Subcutaneous adipose tissue (tissue), 4 donors: ENCODE results near the gene GMDS. TPM values are rescaled to one million over a fixed set of nuclear protein-coding genes. Genes with fewer than 3 reads are reported as not detected.

Source experiments
- total RNA-seq, 4 donors: library from RNA; depleted of rRNA; stranded (reverse); fragments of >200 nt; gene quantifications; one replicate each; pipeline ENCODE4 v1.1.0, GENCODE V29; 2016
- TF ChIP-seq, protein P1 (sequence below): fragments of 450-650 bp; IDR thresholded peaks from one replicate; pipeline ENCODE4 v1.5.1; 2016; ENCODE audit warnings: low read depth, mild to moderate bottlenecking, control low read depth, antibody characterized with exemption, moderate library complexity

GMDS gene
- total RNA-seq, 4 donors from 2014 or later, result 10.1 to 17.3 (median 13.9) TPM

GRCh38 chr6:1620504-1621069, 624.8 kb downstream of the GMDS start:
- TF ChIP-seq, protein P1, sequence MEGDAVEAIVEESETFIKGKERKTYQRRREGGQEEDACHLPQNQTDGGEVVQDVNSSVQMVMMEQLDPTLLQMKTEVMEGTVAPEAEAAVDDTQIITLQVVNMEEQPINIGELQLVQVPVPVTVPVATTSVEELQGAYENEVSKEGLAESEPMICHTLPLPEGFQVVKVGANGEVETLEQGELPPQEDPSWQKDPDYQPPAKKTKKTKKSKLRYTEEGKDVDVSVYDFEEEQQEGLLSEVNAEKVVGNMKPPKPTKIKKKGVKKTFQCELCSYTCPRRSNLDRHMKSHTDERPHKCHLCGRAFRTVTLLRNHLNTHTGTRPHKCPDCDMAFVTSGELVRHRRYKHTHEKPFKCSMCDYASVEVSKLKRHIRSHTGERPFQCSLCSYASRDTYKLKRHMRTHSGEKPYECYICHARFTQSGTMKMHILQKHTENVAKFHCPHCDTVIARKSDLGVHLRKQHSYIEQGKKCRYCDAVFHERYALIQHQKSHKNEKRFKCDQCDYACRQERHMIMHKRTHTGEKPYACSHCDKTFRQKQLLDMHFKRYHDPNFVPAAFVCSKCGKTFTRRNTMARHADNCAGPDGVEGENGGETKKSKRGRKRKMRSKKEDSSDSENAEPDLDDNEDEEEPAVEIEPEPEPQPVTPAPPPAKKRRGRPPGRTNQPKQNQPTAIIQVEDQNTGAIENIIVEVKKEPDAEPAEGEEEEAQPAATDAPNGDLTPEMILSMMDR, result no peak

DNA sequence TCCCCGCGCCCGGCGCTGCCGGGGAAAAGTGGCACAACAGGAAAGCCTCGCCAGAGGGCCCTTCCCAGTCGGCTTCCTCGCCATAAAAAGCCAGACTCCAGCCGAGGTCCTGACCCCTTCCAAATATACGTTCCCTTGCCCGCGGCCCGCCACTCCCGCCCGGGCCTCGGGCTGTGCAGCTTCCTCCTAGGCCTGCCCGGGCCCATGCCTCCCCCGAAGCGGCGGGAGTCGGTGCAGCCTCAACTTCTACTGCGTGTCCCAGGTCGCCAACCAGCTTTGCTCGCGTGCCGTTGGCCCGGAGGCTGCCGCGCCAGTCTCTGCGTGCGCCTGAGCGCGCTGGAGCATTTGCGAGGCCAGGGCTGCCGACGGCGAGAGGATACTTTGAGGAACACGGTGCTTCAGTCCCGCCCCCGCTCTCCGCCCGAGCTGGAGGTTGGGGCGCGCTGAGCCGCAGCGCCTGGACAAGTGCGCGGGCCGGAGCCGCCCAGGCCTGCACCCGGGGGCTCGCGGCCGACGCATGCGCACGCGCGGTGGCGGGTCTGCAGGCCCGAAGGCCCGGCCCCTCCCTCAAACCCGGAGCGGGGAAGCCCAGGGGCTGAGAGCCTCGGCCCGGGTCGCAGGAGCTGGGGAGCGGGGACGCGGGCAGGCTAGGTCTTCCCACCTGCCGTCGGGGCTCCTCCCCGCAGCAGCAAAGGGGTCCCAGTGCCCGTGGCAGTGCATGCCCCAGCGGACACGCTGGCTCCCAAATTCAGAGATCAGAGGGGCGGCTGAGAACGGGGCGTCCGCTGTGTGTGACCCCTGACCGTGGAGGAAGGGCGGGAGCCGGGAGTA, 625.5 kb downstream of the GMDS start:
- TF ChIP-seq, protein P1, result no peak

- TF ChIP-seq, protein P1, result no peak
Observed at GRCh38 chr6:1619098-1619672, 626.2 kb downstream of the GMDS start.

DNA sequence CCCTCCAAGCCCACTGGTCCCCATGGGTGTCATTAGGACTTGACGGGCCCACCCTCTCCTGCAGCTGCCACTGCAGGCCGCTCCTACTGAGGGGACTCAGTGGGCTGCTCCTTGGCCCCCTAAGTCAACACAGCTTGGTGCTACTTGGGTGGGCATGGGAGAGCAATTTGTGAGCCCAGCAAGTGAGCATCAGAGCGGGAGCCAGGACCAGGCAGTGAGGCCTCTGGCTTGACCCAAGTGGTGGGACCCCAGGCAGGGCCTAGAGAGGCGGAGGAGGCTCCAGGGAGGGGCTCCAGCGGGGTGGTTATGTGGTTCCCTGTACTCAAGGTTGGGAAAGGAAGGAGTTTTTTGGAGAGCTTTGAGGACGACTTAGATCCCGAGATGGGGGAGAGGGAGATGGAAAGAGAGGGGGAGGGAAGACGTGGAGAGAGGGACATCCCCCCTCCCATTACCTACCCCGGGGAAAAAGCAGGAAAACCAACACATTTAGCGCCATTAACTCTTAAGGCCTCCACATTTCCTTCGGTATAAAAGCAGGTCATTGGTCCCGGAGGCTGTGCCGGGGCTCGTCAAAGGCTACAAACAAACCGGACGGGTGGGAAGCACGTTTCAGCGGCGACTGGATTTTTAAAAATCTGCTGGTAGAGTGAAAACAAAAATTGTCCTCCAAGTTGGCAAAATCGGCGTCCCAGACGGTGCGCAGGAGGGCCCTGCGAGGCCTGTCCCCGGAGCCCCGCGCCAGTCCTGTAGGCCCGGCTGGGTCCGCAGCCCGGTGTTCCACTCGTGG, 626.9 kb downstream of the GMDS start:
- TF ChIP-seq, protein P1, result no peak

DNA sequence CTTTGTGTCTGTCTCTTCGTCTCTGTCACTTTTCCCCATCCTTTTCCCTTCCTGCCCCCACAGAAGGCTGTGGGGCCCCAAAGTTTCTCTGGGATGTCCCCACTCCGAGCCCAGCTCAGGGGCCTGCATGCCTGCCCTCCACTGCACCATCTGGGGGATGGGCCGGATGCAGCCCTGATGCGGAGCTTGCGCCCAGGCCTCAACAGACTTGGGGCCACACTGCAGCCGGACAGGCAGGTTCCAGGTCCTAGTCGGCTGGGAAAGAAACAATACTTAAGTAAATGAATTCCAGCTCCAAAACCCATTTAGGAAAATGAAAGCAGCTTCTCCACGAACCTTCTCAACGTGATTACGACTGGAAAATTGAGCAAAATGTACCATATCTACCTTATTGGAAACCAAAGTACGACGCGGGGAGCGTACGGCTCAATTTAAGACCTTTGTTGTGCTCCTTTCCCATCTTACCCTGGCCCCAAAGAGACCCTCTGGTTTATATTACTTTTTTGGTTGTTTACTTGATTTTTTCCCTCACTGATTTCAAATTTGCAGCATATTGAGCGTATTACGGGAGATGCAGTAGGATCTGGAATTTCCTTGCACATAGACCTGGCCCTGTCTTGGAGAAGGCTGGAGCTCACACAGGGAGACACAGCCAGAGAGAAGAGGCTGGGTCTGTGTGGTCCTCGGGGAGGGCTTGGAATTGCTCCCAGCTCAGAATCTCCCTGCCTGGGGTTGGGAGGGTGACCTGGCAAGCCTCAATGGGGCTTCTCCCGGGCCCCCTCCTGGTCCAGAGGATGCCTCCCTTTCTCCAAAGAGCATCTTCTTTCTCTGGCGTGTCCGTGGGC, 627.7 kb downstream of the GMDS start:
- TF ChIP-seq, protein P1, result no peak

DNA sequence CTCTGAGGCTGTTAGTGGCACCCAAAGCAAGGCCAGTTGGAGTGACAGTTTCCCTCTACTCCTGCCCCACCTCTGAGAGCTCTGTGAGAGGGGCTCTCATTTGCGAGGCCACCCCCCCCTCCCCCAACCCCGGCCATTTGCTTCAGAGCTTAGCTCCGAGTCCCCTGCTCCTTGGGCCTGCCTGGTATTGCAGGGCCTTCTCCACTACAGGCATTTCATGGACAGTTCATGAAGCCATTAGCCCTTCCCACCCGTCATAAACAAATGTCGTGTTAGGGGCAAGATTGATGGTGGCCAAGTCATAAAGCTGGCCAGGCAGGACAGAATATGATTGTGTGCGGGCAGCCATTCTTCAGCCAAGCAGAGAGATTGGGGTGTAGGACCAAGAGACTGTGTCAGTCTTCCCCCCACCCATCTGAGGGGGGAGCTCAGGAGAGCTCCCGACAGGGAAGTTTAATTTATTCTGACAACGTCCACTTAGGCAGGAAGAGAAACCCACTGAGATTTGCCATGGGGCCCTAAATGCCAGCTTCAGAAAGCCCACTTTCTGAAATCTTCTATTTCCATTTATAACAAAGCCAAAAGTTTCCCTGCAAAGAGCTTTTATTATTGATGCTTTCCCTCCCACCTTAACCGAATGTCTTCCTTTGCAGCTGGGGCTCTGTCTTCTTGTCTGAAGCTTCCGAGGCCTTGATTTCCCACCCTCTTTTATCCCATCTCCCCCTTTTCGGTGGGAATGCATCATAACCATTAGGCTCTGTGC, 628.5 kb downstream of the GMDS start:
- TF ChIP-seq, protein P1, result no peak
